Measurements from ENCODE around the gene TNK1.

- no peak for TF ChIP-seq CTCF (conservative IDR thresholded peaks at IDR 0.05)
- TF ChIP-seq ZFX (IDR thresholded peaks at IDR 0.05): no peak
These were observed 25.4 kb downstream of the TNK1 start for GRCh38 chr17:7406235-7406825.

All from C4-2B (cell line).